ENCODE data around the gene CTCFL. TPM values are rescaled to one million over a fixed set of nuclear protein-coding genes. Genes with fewer than 3 reads are reported as not detected.

CTCFL gene
- total and polyA plus RNA-seq, 2 of the 13 experiments (the other 11 are each of a cell fraction or from before 2014, with no cell fraction given): 0.04 TPM; not detected in 1

- POLR2A ChIA-PET: no interaction called here
- ATAC-seq: no peak
- H3K27me3 ChIP-seq (ENCODE audit: control insufficient read depth in 1 of 2, insufficient read depth in 2 of 2, low read length in 2 of 2): peaks cover 11 to 86% of the 10 kb centered on the region in 2 experiments
Observed at GRCh38 chr20:57474205-57474604, 50.7 kb downstream of the CTCFL start.

More at GRCh38 chr20:57474205-57474604, 50.7 kb downstream of the CTCFL start:
- no TSS peak for BruUV-seq (replicated peaks)
- H2AFZ ChIP-seq (ENCODE audit: low read length): no peak overlapping the region
- no peak overlapping the region for H3K4me2 ChIP-seq (ENCODE audit: low read depth, low read length)
- 70% methylated on average over 2 of the region's 2 CpGs for WGBS (ENCODE audit: low lambda C conversion rate)
- no peak overlapping the region for H3K9ac ChIP-seq (ENCODE audit: insufficient read depth, low read depth, low read length)
- H3K9me3 ChIP-seq (ENCODE audit: low read length): no peaks in the 10 kb centered on the region
- FAIRE-seq (no peak), DNase-seq (ENCODE audit: low spot score) (no peak)
- TF ChIP-seq ETV5 (CRISPR knock-in tag; IDR thresholded peaks at IDR 0.05; ENCODE audit: borderline replicate concordance) (no peak), ZNF512 (CRISPR knock-in tag; IDR thresholded peaks at IDR 0.05) (no peak), ZNF710 (CRISPR knock-in tag; IDR thresholded peaks at IDR 0.05; ENCODE audit: borderline replicate concordance) (no peak), RBM22 (optimal IDR thresholded peaks at IDR 0.05; ENCODE audit: low read length) (no peak), TBL1XR1 (IDR thresholded peaks at IDR 0.05; ENCODE audit: borderline replicate concordance, low read length, partially characterized antibody) (no peak), MAFK (conservative IDR thresholded peaks at IDR 0.05 in 1 of 2, IDR thresholded peaks at IDR 0.05 in 1 of 2; ENCODE audit: low read length in 2 of 2) (peak in 1 of 2 experiments; percentile 47; a peak in 1 of 4 replicates), ZNF329 (CRISPR knock-in tag; IDR thresholded peaks at IDR 0.05; ENCODE audit: low read depth) (no peak), NFYB (CRISPR knock-in tag; IDR thresholded peaks at IDR 0.05) (no peak), ZGPAT (CRISPR knock-in tag; IDR thresholded peaks at IDR 0.05) (no peak), ZNF274 (CRISPR knock-in tag; IDR thresholded peaks at IDR 0.05) (no peak), ZNF7 (CRISPR knock-in tag; IDR thresholded peaks at IDR 0.05) (peak; percentile 53; the same call in 1 of the 2 replicates), FOXK1 (CRISPR knock-in tag; IDR thresholded peaks at IDR 0.05; ENCODE audit: borderline replicate concordance, low read depth) (no peak), RARG (CRISPR knock-in tag; IDR thresholded peaks at IDR 0.05; ENCODE audit: low read depth) (no peak), ZNF431 (CRISPR knock-in tag; IDR thresholded peaks at IDR 0.05; ENCODE audit: borderline replicate concordance, low read depth) (no peak), ELF1 (CRISPR knock-in tag; IDR thresholded peaks at IDR 0.05) (no peak), ZNF75D (CRISPR knock-in tag; IDR thresholded peaks at IDR 0.05; ENCODE audit: borderline replicate concordance) (no peak)
- CTCF ChIA-PET (ENCODE audit: low intra/inter-chr PET ratio, low total read pairs): interaction anchor here (1.2 kb wide), 1 partner anchor 92 kb away, joined by 5 read pairs; no protein-coding TSS in a partner anchor
- no peaks in the 10 kb centered on the region for H3K36me3 ChIP-seq (replicated peaks in 1 of 2; ENCODE audit: control insufficient read depth in 1 of 2, insufficient read depth in 2 of 2, low read length in 2 of 2)
- no peaks in the 10 kb centered on the region for H4K20me1 ChIP-seq (ENCODE audit: insufficient read depth, low read length)
- no peak overlapping the region for H3K27ac ChIP-seq (ENCODE audit: extremely low read length, insufficient read depth, low read length)
- intact Hi-C loops (cut with micrococcal nuclease; ENCODE audit: unreplicated experiment): no loop called here
- no peak overlapping the region for H3K4me3 ChIP-seq (replicated peaks in 1 of 3; ENCODE audit: insufficient read depth in 1 of 3, low read depth in 2 of 3, low read length in 3 of 3)
- H3K79me2 ChIP-seq (ENCODE audit: insufficient read depth, low read length): no peaks in the 10 kb centered on the region
- in situ Hi-C loops (cut with HindIII; ENCODE audit: extremely low pct_ligation_motif_present, low pct_unique_long_range_greater_than_20kb): no loop called here
- H3K4me1 ChIP-seq (ENCODE audit: insufficient read depth, low read length): no peaks in the 10 kb centered on the region
